Measurements from ENCODE around the gene PTPRM.

The PTPRM gene

DNA sequence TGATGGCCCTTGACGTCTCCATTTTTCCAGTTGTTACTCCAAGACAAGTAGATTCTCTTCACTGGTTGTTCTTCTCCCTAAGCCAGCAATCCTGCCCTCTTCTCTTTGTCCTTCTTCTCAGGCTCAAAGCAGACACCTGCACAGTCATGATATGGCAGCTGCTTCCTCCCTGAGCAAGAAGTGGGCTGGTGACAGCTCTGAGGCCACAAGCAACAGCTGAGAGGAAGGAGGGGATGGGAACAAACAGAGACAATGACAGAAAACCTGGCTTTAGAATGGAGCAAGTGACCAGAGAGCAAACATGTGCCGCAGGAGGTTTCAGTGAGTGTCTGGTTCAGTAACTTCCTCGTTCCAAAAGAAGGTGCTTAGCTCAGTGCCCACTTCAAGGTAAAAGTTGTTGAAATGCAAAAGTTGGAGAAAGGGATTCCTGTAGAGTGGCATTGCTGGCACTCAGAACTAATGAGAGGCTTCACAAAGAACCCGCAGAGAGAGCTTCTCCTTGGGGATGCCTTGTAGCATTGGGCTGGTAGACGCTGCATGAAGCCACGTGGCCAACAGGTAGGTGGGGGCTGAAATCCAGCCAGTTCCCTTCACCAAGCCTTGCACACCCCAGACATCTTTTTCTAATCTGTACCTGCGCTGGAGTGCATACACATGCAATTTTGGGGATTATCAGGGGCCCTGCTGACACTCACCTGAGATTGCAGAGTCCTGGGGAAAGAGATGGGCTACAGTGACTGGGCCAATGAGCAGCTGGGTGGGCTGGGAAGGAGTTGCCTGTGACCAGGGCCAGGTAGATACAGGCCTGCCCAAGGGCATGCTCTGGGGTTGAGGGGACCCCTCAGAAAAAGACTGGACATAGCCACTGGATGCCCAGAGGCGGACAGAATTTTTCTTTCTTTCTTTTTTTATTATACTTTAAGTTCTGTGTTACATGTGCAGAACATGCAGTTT is 888.8 kb downstream of the PTPRM start:
- no peak for DNase-seq
- intact Hi-C loops (cut with DNase I): no loop called here
